AG09319 (cell line): ENCODE data around the gene TLR6.

Source experiments
- DNase-seq: peaks from one replicate; pipeline ENCODE4 v3.0.0-alpha.2; 2010; ENCODE audit warnings: low read depth; ENCODE audit errors: extremely low read depth
- TF ChIP-seq, protein P1 (sequence below): IDR thresholded peaks from 2 replicates; pipeline ENCODE4 v1.5.1; 2011; ENCODE audit warnings: low read depth, mild to moderate bottlenecking, inconsistent platforms, low read length, moderate library complexity

The TLR6 gene

DNA sequence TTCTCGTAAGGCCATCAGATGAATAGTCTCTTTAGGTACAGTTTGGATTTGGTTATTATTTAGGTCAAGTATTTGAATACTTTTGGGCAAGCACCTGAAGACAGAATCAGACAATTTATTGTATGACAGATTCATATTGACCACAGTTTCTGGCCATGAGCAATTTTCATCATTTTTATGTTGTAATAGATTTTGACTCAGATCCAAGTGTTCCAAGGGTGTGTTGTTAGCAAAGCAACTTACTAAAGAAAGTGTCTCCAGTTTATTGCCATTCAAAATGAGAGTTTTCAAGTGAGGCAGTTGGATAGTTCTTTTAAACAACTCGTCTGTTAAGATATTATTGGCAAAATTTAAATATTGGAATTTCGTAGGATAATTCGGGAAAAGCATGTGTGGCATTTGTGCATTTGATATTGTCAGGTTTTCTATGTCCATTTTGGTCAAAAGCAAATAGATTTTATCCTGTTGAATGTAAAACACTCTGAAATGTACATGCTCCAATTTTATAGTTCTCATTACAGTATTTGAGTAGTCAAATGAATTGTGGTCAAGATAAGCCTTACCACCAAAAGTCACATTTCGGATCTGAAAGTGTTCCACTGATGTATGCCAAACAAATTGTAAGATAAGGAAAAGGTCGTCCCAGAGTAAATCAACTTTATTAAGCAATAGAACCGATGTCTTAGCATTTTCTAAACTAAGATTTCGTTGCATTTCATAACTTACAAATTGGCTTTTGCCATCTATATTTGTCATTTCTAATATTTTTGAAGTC lies 82.2 kb downstream of the TLR6 start:
- TF ChIP-seq, protein P1, sequence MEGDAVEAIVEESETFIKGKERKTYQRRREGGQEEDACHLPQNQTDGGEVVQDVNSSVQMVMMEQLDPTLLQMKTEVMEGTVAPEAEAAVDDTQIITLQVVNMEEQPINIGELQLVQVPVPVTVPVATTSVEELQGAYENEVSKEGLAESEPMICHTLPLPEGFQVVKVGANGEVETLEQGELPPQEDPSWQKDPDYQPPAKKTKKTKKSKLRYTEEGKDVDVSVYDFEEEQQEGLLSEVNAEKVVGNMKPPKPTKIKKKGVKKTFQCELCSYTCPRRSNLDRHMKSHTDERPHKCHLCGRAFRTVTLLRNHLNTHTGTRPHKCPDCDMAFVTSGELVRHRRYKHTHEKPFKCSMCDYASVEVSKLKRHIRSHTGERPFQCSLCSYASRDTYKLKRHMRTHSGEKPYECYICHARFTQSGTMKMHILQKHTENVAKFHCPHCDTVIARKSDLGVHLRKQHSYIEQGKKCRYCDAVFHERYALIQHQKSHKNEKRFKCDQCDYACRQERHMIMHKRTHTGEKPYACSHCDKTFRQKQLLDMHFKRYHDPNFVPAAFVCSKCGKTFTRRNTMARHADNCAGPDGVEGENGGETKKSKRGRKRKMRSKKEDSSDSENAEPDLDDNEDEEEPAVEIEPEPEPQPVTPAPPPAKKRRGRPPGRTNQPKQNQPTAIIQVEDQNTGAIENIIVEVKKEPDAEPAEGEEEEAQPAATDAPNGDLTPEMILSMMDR: no peak
- no peak for DNase-seq
